Eye (tissue), 1 donor: ENCODE data around the gene NBPF20.
A peak's percentile ranks its signal among the peaks of the same experiment; 100 is the strongest.
"Not testable (repeated sequence)": the region's sequence is repeated elsewhere in the genome, so short reads cannot be mapped to it uniquely, and the experiment has no call there.

Source experiments
- DNase-seq: peaks from one replicate; pipeline ENCODE4 v3.0.0-alpha.2; 2015

The NBPF20 gene

GRCh38 chr1:145429329-145429728 lies 3.9 kb upstream of the NBPF20 start:
- peak; percentile 0 for DNase-seq

GRCh38 chr1:145424612-145425435 lies 579 bp downstream of the NBPF20 start:
- peak; percentile 15 for DNase-seq

GRCh38 chr1:145415149-145415548 lies 10.3 kb downstream of the NBPF20 start:
- DNase-seq: not testable (repeated sequence)

- DNase-seq: not testable (repeated sequence)
Observed at GRCh38 chr1:145407266-145407665, 18.1 kb downstream of the NBPF20 start.

GRCh38 chr1:145404949-145405348 lies 20.5 kb downstream of the NBPF20 start:
- DNase-seq: not testable (repeated sequence)

- peak; percentile 15 for DNase-seq
Observed at GRCh38 chr1:145400701-145401100, 24.7 kb downstream of the NBPF20 start.
